GM06990 (cell line): Measurements from ENCODE around the gene JAG1.

Source experiments
- DNase-seq: peaks from one replicate; pipeline ENCODE4 v3.0.0-alpha.2; 2011; ENCODE audit not compliant: insufficient read length; ENCODE audit errors: extremely low read depth
- H3K27me3 ChIP-seq: replicated peaks from 2 replicates; pipeline ENCODE4 v1.6.0; 2011; ENCODE audit warnings: low read length; ENCODE audit not compliant: control insufficient read depth, insufficient read depth
- H3K36me3 ChIP-seq: 2 replicates; pipeline ENCODE4 v1.5.1; 2011; ENCODE audit warnings: low read length; ENCODE audit not compliant: control insufficient read depth, insufficient read depth
- H3K4me3 ChIP-seq: replicated peaks from 2 replicates; pipeline ENCODE4 v1.5.1; 2011; ENCODE audit warnings: low read depth, mild to moderate bottlenecking, control low read depth, low read length
- TF ChIP-seq, protein P1 (sequence below): IDR thresholded peaks from 2 replicates; pipeline ENCODE4 v1.5.1; 2011; ENCODE audit warnings: low read length, control low read depth, mild to moderate bottlenecking, inconsistent platforms; ENCODE audit not compliant: insufficient read depth, poor library complexity, severe bottlenecking

Gene JAG1

DNA sequence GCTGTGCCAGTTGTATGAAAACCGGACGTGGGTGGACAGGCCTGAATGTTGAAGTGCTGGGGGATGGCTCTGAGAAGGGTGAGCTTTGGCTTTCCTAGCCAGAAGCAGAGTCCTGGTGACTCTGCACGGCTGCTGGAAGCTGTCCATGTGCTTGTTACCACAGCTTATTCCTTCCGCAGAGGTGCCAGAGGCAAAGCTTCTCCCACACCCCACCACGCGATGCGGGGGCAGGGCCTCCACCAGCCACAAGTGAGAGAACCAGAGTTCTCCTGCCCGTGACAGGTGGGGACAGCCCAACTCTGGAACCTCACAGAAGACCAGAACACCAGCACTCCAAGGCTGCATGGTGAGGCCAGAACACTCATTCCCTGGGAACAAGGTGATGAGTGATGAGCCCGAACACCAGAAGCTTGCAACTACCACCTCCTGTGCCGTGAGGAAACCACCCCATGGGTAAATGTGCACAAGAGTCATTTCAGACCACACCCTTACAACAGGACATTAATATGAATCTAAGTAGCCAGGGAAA is 36.7 kb downstream of the JAG1 start:
- DNase-seq = no peak
- no peaks in the 10 kb centered on the region for H3K27me3 ChIP-seq
- H3K36me3 ChIP-seq = no peaks in the 10 kb centered on the region; the same call in 1 of the 2 replicates
- TF ChIP-seq, protein P1, sequence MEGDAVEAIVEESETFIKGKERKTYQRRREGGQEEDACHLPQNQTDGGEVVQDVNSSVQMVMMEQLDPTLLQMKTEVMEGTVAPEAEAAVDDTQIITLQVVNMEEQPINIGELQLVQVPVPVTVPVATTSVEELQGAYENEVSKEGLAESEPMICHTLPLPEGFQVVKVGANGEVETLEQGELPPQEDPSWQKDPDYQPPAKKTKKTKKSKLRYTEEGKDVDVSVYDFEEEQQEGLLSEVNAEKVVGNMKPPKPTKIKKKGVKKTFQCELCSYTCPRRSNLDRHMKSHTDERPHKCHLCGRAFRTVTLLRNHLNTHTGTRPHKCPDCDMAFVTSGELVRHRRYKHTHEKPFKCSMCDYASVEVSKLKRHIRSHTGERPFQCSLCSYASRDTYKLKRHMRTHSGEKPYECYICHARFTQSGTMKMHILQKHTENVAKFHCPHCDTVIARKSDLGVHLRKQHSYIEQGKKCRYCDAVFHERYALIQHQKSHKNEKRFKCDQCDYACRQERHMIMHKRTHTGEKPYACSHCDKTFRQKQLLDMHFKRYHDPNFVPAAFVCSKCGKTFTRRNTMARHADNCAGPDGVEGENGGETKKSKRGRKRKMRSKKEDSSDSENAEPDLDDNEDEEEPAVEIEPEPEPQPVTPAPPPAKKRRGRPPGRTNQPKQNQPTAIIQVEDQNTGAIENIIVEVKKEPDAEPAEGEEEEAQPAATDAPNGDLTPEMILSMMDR = no peak
- no peak overlapping the region for H3K4me3 ChIP-seq

DNA sequence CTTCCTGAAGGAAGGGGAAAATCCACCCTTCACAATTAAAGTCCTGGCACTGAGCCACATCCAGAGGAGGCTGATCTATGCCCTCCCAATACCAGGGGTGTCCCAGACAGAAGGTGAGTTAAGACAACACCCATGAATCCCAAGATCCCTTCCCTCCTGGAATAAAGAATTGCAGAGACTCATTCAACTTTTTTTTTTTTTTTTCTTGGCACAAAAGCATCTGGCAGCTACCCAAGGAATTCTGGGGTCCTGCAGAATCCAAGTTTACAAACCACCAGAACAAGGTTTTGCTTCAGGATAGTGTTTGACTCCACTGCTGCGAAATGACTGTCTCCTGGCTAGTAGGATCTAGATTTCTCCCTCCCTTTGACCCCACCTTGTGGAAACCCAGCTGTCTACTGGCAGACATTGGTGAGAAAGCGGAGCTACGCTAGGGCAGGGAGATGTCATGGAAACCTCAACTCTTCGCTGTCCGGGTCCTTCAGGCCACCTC is 37.4 kb downstream of the JAG1 start:
- TF ChIP-seq, protein P1 = no peak
- no peaks in the 10 kb centered on the region for H3K36me3 ChIP-seq
- H3K27me3 ChIP-seq = no peaks in the 10 kb centered on the region
- H3K4me3 ChIP-seq = no peak overlapping the region
- DNase-seq = no peak

DNA sequence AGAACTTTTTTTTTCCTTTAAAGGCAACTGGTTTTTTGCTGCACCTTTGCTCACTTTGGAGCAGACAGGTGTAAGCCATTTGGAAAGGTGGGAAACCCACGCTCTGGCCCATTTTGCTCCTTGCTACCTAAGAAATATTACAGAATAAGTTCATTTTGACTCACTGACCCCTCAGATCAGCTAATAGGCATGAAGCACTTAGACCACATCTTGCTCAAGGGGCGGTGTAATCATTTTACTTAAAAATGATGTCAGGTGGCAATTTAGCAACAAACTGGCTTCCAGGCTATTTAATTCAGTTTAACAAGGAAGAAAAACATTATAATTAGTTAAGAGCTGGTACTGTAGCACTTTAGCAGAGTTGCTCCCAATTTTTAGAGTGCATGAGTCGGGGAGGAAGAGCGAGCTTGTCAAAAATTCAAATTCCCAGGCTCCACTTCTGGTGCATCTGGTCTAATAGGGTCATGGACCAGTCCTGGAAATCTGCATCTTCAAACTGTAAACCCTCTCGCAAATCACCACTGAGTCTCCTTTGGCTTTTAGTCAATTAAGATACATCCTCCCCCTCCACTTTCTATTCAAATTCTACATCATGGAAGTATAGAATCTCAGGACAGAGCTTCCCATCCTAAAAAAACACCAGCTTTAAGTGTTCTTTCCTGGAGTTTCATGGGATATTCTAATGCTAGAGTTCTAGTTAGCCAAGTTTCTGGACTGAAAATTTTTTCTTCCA is 38.2 kb downstream of the JAG1 start:
- TF ChIP-seq, protein P1 = no peak
- DNase-seq = no peak
- no peak overlapping the region for H3K4me3 ChIP-seq
- no peaks in the 10 kb centered on the region for H3K36me3 ChIP-seq
- H3K27me3 ChIP-seq = no peaks in the 10 kb centered on the region

DNA sequence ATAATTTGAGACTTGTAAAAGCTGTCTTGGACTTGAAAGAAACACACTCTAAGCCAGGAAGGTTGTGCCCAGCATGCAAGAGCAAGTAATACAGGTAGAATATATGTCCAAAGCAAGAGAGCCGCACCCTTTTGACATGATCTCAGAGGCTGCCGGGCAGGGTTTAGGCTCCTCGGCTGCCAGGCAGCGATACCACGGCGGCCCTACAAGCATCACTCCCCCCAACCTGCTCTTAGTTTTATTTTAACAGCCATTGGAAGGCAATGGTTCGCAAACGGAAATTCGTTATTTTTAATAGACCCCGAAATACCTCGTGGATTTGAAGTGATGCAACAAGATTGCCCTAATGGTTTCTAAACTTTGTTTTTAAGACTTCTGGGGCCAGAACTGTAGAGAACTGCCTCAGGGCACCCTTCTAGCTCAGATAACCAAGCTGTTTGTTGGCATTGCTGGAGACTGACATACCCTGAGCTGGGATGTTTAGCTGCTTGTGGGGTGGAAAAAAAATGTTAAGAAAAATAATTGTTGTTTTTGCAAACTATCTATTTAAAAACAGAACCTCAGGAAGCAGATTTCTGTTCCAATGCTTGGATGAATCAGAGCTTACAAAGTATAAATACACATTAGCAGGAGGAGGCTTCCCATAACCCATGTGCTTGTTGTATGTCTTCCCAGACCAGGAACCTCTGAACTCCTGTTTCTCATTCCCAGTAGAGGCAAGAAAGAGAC is 39.0 kb downstream of the JAG1 start:
- H3K4me3 ChIP-seq = no peak overlapping the region
- no peak for DNase-seq
- H3K36me3 ChIP-seq = peaks cover 3% of the 10 kb centered on the region; the same call in 1 of the 2 replicates
- TF ChIP-seq, protein P1 = no peak
- no peaks in the 10 kb centered on the region for H3K27me3 ChIP-seq

DNA sequence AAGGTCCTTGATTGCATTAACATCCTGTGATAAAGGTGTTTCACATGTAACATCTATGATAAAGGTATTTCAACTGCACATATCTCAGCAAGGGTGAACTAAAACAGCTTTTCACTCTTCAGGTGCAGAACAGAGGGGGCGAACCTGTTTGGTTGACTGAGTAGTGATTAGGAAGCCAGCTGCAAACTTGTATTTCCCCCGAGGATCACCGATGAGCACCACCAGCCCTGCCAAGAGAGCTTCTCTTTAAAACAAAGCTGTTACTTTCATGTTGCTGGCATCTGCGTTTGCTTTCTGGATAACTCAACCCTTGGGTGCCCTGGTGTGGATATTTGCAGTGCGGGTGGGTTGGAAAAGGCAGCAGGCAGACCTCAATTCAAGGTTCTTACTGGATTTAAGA is 39.6 kb downstream of the JAG1 start:
- H3K36me3 ChIP-seq = peaks cover 3% of the 10 kb centered on the region; the same call in 1 of the 2 replicates
- TF ChIP-seq, protein P1 = no peak
- no peak for DNase-seq

More for the DNA sequence above, 39.6 kb downstream of the JAG1 start:
- Histone ChIP-seq H3K27me3 (no peaks in the 10 kb centered on the region), H3K4me3 (no peak overlapping the region)
